ENCODE results near the gene PAH.
A peak's percentile ranks its signal among the peaks of the same experiment; 100 is the strongest.

Gene PAH

DNA sequence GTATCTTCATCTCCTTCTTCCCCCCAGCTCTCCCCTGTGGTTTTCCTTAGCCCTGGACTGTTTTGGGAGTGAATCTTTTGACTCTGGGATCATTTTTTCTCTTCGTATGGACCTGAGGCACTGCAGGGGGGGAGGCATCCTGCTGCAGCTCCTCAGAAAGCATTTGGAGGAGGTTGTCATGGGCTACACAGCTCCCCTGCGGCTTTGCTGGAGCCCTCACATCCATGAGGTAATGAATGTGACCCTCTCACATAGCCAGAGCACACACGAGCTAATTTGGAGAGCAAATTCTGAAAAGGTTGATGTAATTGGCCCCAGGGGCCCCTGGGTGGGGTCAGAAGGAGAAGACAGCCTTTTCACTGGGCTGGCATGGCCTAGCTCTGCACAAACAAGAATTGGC, 110.9 kb downstream of the PAH start:
- no peak overlapping the region for H3K4me3 ChIP-seq (ENCODE audit: low read depth, low read length)
- H3K36me3 ChIP-seq (ENCODE audit: control insufficient read depth in 2 of 2, insufficient read depth in 1 of 2, low read length in 2 of 2): no peaks in the 10 kb centered on the region
- TF ChIP-seq ZNF837 (tag by site-specific recombination; IDR thresholded peaks at IDR 0.05): no peak
- TF ChIP-seq ZNF843 (tag by site-specific recombination; IDR thresholded peaks at IDR 0.05): no peak
- no peak for TF ChIP-seq ZBTB1 (tag by site-specific recombination; IDR thresholded peaks at IDR 0.05)
- TF ChIP-seq ZFP37 (tag by site-specific recombination; IDR thresholded peaks at IDR 0.05): no peak
- no peak for TF ChIP-seq EGR2 (tag by site-specific recombination; IDR thresholded peaks at IDR 0.05; ENCODE audit: low read depth)
- no peak for TF ChIP-seq ZFP3 (tag by site-specific recombination; IDR thresholded peaks at IDR 0.05; ENCODE audit: low read depth)
- TF ChIP-seq ZNF138 (tag by site-specific recombination; IDR thresholded peaks at IDR 0.05; ENCODE audit: borderline replicate concordance): no peak
- TF ChIP-seq GLIS1 (tag by site-specific recombination; IDR thresholded peaks at IDR 0.05): peak; percentile 20; the same call in 1 of the 2 replicates
- no peak for TF ChIP-seq ZSCAN30 (tag by site-specific recombination; IDR thresholded peaks at IDR 0.05)
- no peaks in the 10 kb centered on the region for H3K4me1 ChIP-seq (ENCODE audit: control insufficient read depth, insufficient read depth, low read length)
- CTCF ChIA-PET: interaction anchor here (0.5 to 1.0 kb wide), 2 partner anchors 10 to 105 kb away, joined by 3 read pairs; no protein-coding TSS in a partner anchor
- no peaks in the 10 kb centered on the region for H3K9me3 ChIP-seq (ENCODE audit: control insufficient read depth, insufficient read depth, low read depth, low read length)
- no peak overlapping the region for H3K27ac ChIP-seq (ENCODE audit: extremely low read depth, low read depth, low read length)
- POLR2A ChIA-PET: no interaction called here

DNA sequence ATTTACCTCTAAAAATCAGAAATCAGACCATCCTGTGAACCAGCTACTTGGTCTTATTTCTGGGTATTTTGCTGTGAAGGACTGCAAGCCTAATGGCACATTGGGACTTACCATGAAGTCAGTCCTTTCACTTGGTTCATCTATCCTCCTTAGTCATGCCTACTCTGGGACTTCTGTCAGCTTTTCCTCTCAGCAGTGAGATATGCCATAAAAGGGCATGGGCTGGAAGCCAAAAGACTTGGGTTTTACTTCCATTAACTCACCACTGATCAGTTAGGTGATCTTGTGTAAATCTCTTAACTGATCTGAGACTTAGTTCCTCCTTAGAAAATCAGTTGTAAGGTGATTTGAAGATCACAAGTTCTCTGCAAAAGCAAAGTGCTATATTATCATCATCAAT, 116.5 kb downstream of the PAH start:
- ChIA-PET POLR2A (no interaction called here), CTCF (interaction anchor here (1.2 kb wide), 1 partner anchor 11 kb away, joined by 3 read pairs; no protein-coding TSS in a partner anchor)
- Histone ChIP-seq H3K9me3 (ENCODE audit: control insufficient read depth, insufficient read depth, low read depth, low read length) (no peaks in the 10 kb centered on the region), H3K27ac (ENCODE audit: extremely low read depth, low read depth, low read length) (no peak overlapping the region), H3K4me1 (ENCODE audit: control insufficient read depth, insufficient read depth, low read length) (no peaks in the 10 kb centered on the region), H3K4me3 (ENCODE audit: low read depth, low read length) (no peak overlapping the region), H3K36me3 (ENCODE audit: control insufficient read depth in 2 of 2, insufficient read depth in 1 of 2, low read length in 2 of 2) (no peaks in the 10 kb centered on the region)
- no peak for TF ChIP-seq ZNF211 (tag by site-specific recombination; IDR thresholded peaks at IDR 0.05; ENCODE audit: low read depth)
- TF ChIP-seq, protein P1, sequence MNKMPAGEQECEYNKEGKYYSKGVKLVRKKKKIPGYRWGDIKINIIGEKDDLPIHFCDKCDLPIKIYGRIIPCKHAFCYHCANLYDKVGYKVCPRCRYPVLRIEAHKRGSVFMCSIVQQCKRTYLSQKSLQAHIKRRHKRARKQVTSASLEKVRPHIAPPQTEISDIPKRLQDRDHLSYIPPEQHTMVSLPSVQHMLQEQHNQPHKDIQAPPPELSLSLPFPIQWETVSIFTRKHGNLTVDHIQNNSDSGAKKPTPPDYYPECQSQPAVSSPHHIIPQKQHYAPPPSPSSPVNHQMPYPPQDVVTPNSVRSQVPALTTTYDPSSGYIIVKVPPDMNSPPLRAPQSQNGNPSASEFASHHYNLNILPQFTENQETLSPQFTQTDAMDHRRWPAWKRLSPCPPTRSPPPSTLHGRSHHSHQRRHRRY (tag by site-specific recombination; IDR thresholded peaks at IDR 0.05): no peak
- no peak for TF ChIP-seq ZSCAN23 (tag by site-specific recombination; IDR thresholded peaks at IDR 0.05)
- no peak for TF ChIP-seq ZNF433 (tag by site-specific recombination; IDR thresholded peaks at IDR 0.05; ENCODE audit: low read depth)
- no peak for TF ChIP-seq ZNF335 (tag by site-specific recombination; conservative IDR thresholded peaks at IDR 0.05)
- TF ChIP-seq ZNF239 (tag by site-specific recombination; IDR thresholded peaks at IDR 0.05): no peak
- no peak for TF ChIP-seq SALL2 (tag by site-specific recombination; IDR thresholded peaks at IDR 0.05; ENCODE audit: borderline replicate concordance)
- TF ChIP-seq, protein P2, sequence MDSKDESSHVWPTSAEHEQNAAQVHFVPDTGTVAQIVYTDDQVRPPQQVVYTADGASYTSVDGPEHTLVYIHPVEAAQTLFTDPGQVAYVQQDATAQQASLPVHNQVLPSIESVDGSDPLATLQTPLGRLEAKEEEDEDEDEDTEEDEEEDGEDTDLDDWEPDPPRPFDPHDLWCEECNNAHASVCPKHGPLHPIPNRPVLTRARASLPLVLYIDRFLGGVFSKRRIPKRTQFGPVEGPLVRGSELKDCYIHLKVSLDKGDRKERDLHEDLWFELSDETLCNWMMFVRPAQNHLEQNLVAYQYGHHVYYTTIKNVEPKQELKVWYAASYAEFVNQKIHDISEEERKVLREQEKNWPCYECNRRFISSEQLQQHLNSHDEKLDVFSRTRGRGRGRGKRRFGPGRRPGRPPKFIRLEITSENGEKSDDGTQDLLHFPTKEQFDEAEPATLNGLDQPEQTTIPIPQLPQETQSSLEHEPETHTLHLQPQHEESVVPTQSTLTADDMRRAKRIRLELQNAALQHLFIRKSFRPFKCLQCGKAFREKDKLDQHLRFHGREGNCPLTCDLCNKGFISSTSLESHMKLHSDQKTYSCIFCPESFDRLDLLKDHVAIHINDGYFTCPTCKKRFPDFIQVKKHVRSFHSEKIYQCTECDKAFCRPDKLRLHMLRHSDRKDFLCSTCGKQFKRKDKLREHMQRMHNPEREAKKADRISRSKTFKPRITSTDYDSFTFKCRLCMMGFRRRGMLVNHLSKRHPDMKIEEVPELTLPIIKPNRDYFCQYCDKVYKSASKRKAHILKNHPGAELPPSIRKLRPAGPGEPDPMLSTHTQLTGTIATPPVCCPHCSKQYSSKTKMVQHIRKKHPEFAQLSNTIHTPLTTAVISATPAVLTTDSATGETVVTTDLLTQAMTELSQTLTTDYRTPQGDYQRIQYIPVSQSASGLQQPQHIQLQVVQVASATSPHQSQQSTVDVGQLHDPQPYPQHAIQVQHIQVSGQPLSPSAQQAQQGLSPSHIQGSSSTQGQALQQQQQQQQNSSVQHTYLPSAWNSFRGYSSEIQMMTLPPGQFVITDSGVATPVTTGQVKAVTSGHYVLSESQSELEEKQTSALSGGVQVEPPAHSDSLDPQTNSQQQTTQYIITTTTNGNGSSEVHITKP (tag by site-specific recombination; IDR thresholded peaks at IDR 0.05): no peak
- TF ChIP-seq BCL11A (tag by site-specific recombination; IDR thresholded peaks at IDR 0.05; ENCODE audit: low read depth): no peak
- TF ChIP-seq ZNF585B (tag by site-specific recombination; IDR thresholded peaks at IDR 0.05): no peak
- no peak for TF ChIP-seq ZNF366 (tag by site-specific recombination; conservative IDR thresholded peaks at IDR 0.05)
- no peak for TF ChIP-seq ZNF792 (tag by site-specific recombination; IDR thresholded peaks at IDR 0.05)
- TF ChIP-seq ZNF302 (tag by site-specific recombination; IDR thresholded peaks at IDR 0.05; ENCODE audit: low read depth): no peak
- no peak for TF ChIP-seq ZNF776 (tag by site-specific recombination; IDR thresholded peaks at IDR 0.05; ENCODE audit: borderline replicate concordance)
- TF ChIP-seq, protein P3, sequence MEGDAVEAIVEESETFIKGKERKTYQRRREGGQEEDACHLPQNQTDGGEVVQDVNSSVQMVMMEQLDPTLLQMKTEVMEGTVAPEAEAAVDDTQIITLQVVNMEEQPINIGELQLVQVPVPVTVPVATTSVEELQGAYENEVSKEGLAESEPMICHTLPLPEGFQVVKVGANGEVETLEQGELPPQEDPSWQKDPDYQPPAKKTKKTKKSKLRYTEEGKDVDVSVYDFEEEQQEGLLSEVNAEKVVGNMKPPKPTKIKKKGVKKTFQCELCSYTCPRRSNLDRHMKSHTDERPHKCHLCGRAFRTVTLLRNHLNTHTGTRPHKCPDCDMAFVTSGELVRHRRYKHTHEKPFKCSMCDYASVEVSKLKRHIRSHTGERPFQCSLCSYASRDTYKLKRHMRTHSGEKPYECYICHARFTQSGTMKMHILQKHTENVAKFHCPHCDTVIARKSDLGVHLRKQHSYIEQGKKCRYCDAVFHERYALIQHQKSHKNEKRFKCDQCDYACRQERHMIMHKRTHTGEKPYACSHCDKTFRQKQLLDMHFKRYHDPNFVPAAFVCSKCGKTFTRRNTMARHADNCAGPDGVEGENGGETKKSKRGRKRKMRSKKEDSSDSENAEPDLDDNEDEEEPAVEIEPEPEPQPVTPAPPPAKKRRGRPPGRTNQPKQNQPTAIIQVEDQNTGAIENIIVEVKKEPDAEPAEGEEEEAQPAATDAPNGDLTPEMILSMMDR (tag by site-specific recombination; IDR thresholded peaks at IDR 0.05): no peak
- TF ChIP-seq, protein P4, sequence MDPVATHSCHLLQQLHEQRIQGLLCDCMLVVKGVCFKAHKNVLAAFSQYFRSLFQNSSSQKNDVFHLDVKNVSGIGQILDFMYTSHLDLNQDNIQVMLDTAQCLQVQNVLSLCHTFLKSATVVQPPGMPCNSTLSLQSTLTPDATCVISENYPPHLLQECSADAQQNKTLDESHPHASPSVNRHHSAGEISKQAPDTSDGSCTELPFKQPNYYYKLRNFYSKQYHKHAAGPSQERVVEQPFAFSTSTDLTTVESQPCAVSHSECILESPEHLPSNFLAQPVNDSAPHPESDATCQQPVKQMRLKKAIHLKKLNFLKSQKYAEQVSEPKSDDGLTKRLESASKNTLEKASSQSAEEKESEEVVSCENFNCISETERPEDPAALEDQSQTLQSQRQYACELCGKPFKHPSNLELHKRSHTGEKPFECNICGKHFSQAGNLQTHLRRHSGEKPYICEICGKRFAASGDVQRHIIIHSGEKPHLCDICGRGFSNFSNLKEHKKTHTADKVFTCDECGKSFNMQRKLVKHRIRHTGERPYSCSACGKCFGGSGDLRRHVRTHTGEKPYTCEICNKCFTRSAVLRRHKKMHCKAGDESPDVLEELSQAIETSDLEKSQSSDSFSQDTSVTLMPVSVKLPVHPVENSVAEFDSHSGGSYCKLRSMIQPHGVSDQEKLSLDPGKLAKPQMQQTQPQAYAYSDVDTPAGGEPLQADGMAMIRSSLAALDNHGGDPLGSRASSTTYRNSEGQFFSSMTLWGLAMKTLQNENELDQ (tag by site-specific recombination; IDR thresholded peaks at IDR 0.05; ENCODE audit: low read depth): no peak
- no peak for TF ChIP-seq WT1 (tag by site-specific recombination; IDR thresholded peaks at IDR 0.05)
- TF ChIP-seq HOXD13 (CRISPR knock-in tag; IDR thresholded peaks at IDR 0.05; ENCODE audit: borderline replicate concordance): no peak
